Heart right ventricle (tissue), 16 donors: ENCODE data around the gene CHD3. TPM values are rescaled to one million over a fixed set of nuclear protein-coding genes. Genes with fewer than 3 reads are reported as not detected.

Experiments used
- ATAC-seq, 8 donors: fragments of 200-7000 bp; cut with Tn5 transposase; one replicate each; pipeline ENCODE4 v1.9.1; 2020; ENCODE audit warnings: mild to moderate bottlenecking in 8 of 8, moderate library complexity in 8 of 8, moderate number of reproducible peaks in 1 of 8
- DNase-seq, 2 donors: peaks; one replicate each; pipeline ENCODE4 v3.0.0-alpha.2; 2020
- H3K27ac ChIP-seq, 10 donors: fragments of 200-600 bp; sonication (generic) in 2 of 10; one replicate each; pipeline versions ENCODE4 v1.5.0 to v1.8.0; 2020 to 2022; ENCODE audit warnings: mild to moderate bottlenecking in 3 of 10
- H3K27me3 ChIP-seq, 7 donors: fragments of 200-600 bp; one replicate each; pipeline ENCODE4 v1.8.0; 2021 to 2022; ENCODE audit warnings: mild to moderate bottlenecking in 2 of 7
- H3K36me3 ChIP-seq, 9 donors: fragments of 200-600 bp; sonication (generic) in 1 of 9; one replicate each; pipeline versions ENCODE4 v1.5.0 to v1.8.0; 2020 to 2022; ENCODE audit warnings: mild to moderate bottlenecking in 2 of 9
- H3K4me1 ChIP-seq, 9 donors: fragments of 200-600 bp; sonication (generic) in 1 of 9; one replicate each; pipeline versions ENCODE4 v1.5.0 to v1.8.0; 2020 to 2022; ENCODE audit warnings: mild to moderate bottlenecking in 4 of 9
- H3K4me3 ChIP-seq, 10 donors: fragments of 200-600 bp; sonication (generic) in 2 of 10; one replicate each; pipeline versions ENCODE4 v1.5.0 to v1.8.0; 2020 to 2022; ENCODE audit warnings: mild to moderate bottlenecking in 7 of 10, moderate library complexity in 2 of 10
- H3K9me3 ChIP-seq, 11 donors: fragments of 200-600 bp in 10 of 11; sonication (generic) in 2 of 11; one replicate each; pipeline versions ENCODE4 v1.5.0 to v1.8.0; 2013 to 2022; ENCODE audit warnings: mild to moderate bottlenecking in 2 of 11, control low read depth in 1 of 11, moderate library complexity in 1 of 11
- CTCF ChIP-seq, 9 donors: fragments of 200-600 bp; sonication (generic) in 2 of 9; IDR thresholded peaks; one replicate each; pipeline versions ENCODE4 v1.5.0 to v1.8.0; 2021 to 2022; ENCODE audit warnings: antibody characterized with exemption in 9 of 9, mild to moderate bottlenecking in 5 of 9, moderate library complexity in 1 of 9
- WGBS, 2 donors: extraction: QIAGEN DNeasy Blood & Tissue Kit; methylation state at CpG; one replicate each; pipeline ENCODE4 v1.1.7; 2013; ENCODE audit warnings: inconsistent platforms in 1 of 2; 5-methylcytosine and 5-hydroxymethylcytosine counted together
- intact Hi-C, 10 donors: fragments of 100-400 bp; cut with DNase I; formaldehyde crosslinking; loops; one replicate each; pipeline versions ENCODE4 v1.11.1 to v1.14.2; 2022
- polyA plus RNA-seq, 2 donors: library from polyadenylated mRNA; stranded (reverse); fragments of 200-250 nt; gene quantifications; one replicate each; pipeline ENCODE4 v1.2.3, GENCODE V29; 2013
- total RNA-seq, 10 donors: library from RNA; stranded (reverse); fragmentation: NEBNext Ultra II Directional in 3 of 10; extraction: Animal tissue kit (Norgen Biotek cat#: 25700) in 3 of 10; gene quantifications; one replicate each; pipeline versions ENCODE4 v1.2.1 to v1.2.4, GENCODE V29; 2021 to 2023
- donor health status: Arrhythmogenic right ventricular cardiomyopathy.
- donor health status: ischemic (EF 13 %, LVEDD 7.1; RV severe dilation, severe dysfunction).
- donor health status: healthy with polysubstance abuse.
- donor health status: DM: no; HTN: yes; CAD: no.
- donor health status: DM: no; HTN: no; CAD: no.
- donor health status: ischemic (EF 25% LVEDD 6.9; RV normal size, moderate dysfunction).
- donor health status: ischemic (EF 25% LVEDD 5.7; RV mildly dilated, moderate dysfunction).
- donor health status: healthy.
- donor health status: DM: yes; HTN: yes; CAD: no.
- donor health status: Ischemic cardiomyopathy.
- donor health status: ischemic (EF 35%, LVEDD 5.7; RV mildly dilated, moderate dysfunction).
- donor health status: nonischemic (EF 11% LVEDD 7.7; RV severe dilation, severe dysfunction).
- donor health status: DM: yes; HTN: yes; CAD: no.
- donor health status: PGD.
- donor health status: ischemic (EF 29% LVEDD 5.4; RV normal size, mild dysfunction).
- donor health status: nonischemic (EF 23%, LVEDD 6.1; RV moderate dilation, normal function).

The CHD3 gene
- total and polyA plus RNA-seq, 12 donors, result 8.2 to 29.0 (median 11.1) TPM

GRCh38 chr17:7852262-7852670 lies 36.3 kb upstream of the CHD3 start:
- H3K36me3 ChIP-seq, result peaks cover 0 to 79% (median 47%) of the 10 kb centered on the region in 9 donors

GRCh38 chr17:7852919-7853690 lies 35.5 kb upstream of the CHD3 start:
- 74 to 81% methylated on average over 51 of the region's 51 CpGs for WGBS, 2 donors
- H3K4me3 ChIP-seq, result peak overlapping the region in 6 of 10 donors; percentile 11 to 72 (median 68)

More at GRCh38 chr17:7852262-7852670, 36.3 kb upstream of the CHD3 start:
- ATAC-seq (no peak), DNase-seq (peak in 1 of 2 donors; percentile 12)
- H3K9me3 ChIP-seq, result no peaks in the 10 kb centered on the region
- peak overlapping the region in 4 of 10 donors; percentile 4 to 93 (median 16) for H3K27ac ChIP-seq
- H3K27me3 ChIP-seq, result no peaks in the 10 kb centered on the region
- H3K4me3 ChIP-seq, result peak overlapping the region in 1 of 10 donors; percentile 21
- no peak for TF ChIP-seq CTCF (IDR thresholded peaks at IDR 0.05)
- intact Hi-C loops, result loop anchor here in 4 of 10 donors (1.0 to 10.0 kb wide), 5 partner anchors 30 to 303 kb away; partner anchors contain the start of gene PER1 (in 1 of the 4)
- 57 to 66% methylated on average over 20 of the region's 20 CpGs for WGBS, 2 donors
- H3K4me1 ChIP-seq, result peaks cover 3 to 54% (median 32%) of the 10 kb centered on the region in 9 donors

GRCh38 chr17:7853691-7854038 lies 34.9 kb upstream of the CHD3 start:
- ATAC-seq (no peak), DNase-seq (no peak)
- Histone ChIP-seq H3K4me3 (peak overlapping the region in 8 of 10 donors; percentile 11 to 72 (median 68)), H3K36me3 (peaks cover 0 to 69% (median 43%) of the 10 kb centered on the region in 9 donors), H3K27ac (peak overlapping the region in 9 of 10 donors; percentile 85 to 98 (median 93)), H3K9me3 (no peaks in the 10 kb centered on the region), H3K4me1 (peaks cover 3 to 62% (median 39%) of the 10 kb centered on the region in 9 donors), H3K27me3 (no peaks in the 10 kb centered on the region)
- intact Hi-C loops, result loop anchor here in 4 of 10 donors (5.0 to 10.0 kb wide), 3 partner anchors 109 to 301 kb away; partner anchors contain the start of gene PER1 (in 1 of the 4)
- no peak for TF ChIP-seq CTCF (IDR thresholded peaks at IDR 0.05)
- 72 to 77% methylated on average over 21 of the region's 21 CpGs for WGBS, 2 donors

More at GRCh38 chr17:7852919-7853690, 35.5 kb upstream of the CHD3 start:
- H3K27ac ChIP-seq, result peak overlapping the region in 9 of 10 donors; percentile 85 to 98 (median 93)
- H3K4me1 ChIP-seq, result peaks cover 3 to 56% (median 34%) of the 10 kb centered on the region in 9 donors
- peaks cover 0 to 74% (median 45%) of the 10 kb centered on the region in 9 donors for H3K36me3 ChIP-seq
- H3K27me3 ChIP-seq, result no peaks in the 10 kb centered on the region
- intact Hi-C loops, result loop anchor here in 4 of 10 donors (1.0 to 10.0 kb wide), 5 partner anchors 31 to 302 kb away; partner anchors contain the start of gene PER1 (in 1 of the 4)
- ATAC-seq (no peak), DNase-seq (no peak)
- no peaks in the 10 kb centered on the region for H3K9me3 ChIP-seq
- no peak for TF ChIP-seq CTCF (IDR thresholded peaks at IDR 0.05)

- ATAC-seq (no peak), DNase-seq (peak; percentile 13 to 42)
- H3K9me3 ChIP-seq, result no peaks in the 10 kb centered on the region
- peak overlapping the region; percentile 82 to 98 (median 93) for H3K27ac ChIP-seq
- H3K4me3 ChIP-seq, result peak overlapping the region in 9 of 10 donors; percentile 60 to 72 (median 68)
- peaks cover 0 to 63% (median 38%) of the 10 kb centered on the region in 9 donors for H3K36me3 ChIP-seq
- H3K4me1 ChIP-seq, result peaks cover 3 to 65% (median 44%) of the 10 kb centered on the region in 9 donors
- H3K27me3 ChIP-seq, result no peaks in the 10 kb centered on the region
- WGBS, 2 donors, result 51 to 66% methylated on average over 31 of the region's 31 CpGs
- intact Hi-C loops, result loop anchor here in 4 of 10 donors (5.0 to 10.0 kb wide), 3 partner anchors 109 to 301 kb away; partner anchors contain the start of gene PER1 (in 1 of the 4)
- TF ChIP-seq CTCF (IDR thresholded peaks at IDR 0.05), result no peak
Measured at GRCh38 chr17:7854078-7854777, 34.4 kb upstream of the CHD3 start.
